ENCODE results near the gene SOX5.

The SOX5 gene

GRCh38 chr12:23670684-23671083, 278.8 kb downstream of the SOX5 start:
- H3K4me3 ChIP-seq (ENCODE audit: low read depth, low read length) = no peak overlapping the region
- TF ChIP-seq, protein P1, sequence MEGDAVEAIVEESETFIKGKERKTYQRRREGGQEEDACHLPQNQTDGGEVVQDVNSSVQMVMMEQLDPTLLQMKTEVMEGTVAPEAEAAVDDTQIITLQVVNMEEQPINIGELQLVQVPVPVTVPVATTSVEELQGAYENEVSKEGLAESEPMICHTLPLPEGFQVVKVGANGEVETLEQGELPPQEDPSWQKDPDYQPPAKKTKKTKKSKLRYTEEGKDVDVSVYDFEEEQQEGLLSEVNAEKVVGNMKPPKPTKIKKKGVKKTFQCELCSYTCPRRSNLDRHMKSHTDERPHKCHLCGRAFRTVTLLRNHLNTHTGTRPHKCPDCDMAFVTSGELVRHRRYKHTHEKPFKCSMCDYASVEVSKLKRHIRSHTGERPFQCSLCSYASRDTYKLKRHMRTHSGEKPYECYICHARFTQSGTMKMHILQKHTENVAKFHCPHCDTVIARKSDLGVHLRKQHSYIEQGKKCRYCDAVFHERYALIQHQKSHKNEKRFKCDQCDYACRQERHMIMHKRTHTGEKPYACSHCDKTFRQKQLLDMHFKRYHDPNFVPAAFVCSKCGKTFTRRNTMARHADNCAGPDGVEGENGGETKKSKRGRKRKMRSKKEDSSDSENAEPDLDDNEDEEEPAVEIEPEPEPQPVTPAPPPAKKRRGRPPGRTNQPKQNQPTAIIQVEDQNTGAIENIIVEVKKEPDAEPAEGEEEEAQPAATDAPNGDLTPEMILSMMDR (IDR thresholded peaks at IDR 0.05; ENCODE audit: low read depth, low read length, missing control alignments) = no peak
- no peak for DNase-seq (ENCODE audit: low read depth)

DNA sequence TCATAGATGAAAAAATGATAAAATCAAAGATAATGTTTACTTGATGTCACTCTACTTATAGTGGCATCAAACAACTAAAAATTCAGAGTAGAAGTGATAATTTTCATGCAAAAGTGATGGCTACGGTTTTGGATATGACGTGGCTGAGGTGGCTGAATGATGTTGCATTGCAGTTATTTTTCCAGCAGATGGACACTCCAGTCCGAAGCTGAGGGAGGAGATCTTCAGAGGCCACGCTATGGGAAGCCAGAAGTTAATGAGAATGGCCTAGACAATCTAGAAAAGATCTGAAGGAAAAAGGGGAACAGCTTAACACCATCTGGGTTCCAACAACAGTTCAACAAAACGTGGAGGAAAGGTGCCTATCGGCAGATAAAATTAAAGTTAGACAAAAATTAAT, 279.8 kb downstream of the SOX5 start:
- TF ChIP-seq, protein P1 (IDR thresholded peaks at IDR 0.05; ENCODE audit: low read depth, low read length, missing control alignments) = no peak

GRCh38 chr12:23666866-23667265, 282.6 kb downstream of the SOX5 start:
- H3K4me3 ChIP-seq (ENCODE audit: low read depth, low read length) = no peak overlapping the region
- TF ChIP-seq, protein P1 (IDR thresholded peaks at IDR 0.05; ENCODE audit: low read depth, low read length, missing control alignments) = no peak
- DNase-seq (ENCODE audit: low read depth) = no peak

More for the DNA sequence above, 279.8 kb downstream of the SOX5 start:
- no peak for DNase-seq (ENCODE audit: low read depth)
- H3K4me3 ChIP-seq (ENCODE audit: low read depth, low read length) = no peak overlapping the region

- no peak for DNase-seq (ENCODE audit: low read depth)
- TF ChIP-seq, protein P1 (IDR thresholded peaks at IDR 0.05; ENCODE audit: low read depth, low read length, missing control alignments) = no peak
- H3K4me3 ChIP-seq (ENCODE audit: low read depth, low read length) = no peak overlapping the region
Observed at GRCh38 chr12:23662966-23663365, 286.5 kb downstream of the SOX5 start.

DNA sequence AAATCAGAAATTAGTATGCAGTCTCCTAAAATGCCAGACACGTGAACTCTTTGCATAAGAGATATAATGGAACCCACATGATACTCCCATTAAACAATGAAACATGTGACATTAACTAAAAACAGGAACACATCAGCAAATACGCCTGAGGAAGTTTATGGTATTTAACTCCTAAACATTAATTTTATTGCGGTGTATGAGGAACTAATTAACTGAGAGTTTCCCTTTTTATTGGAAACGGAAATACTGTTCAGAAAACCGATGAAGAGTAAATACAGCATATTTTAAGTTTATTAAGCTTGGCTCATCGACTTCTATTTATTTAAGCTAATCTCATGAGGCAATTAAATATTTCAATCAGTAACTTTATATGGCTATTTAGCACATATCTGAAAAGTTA, 290.3 kb downstream of the SOX5 start:
- TF ChIP-seq, protein P1 (IDR thresholded peaks at IDR 0.05; ENCODE audit: low read depth, low read length, missing control alignments) = no peak
- H3K4me3 ChIP-seq (ENCODE audit: low read depth, low read length) = no peak overlapping the region
- DNase-seq (ENCODE audit: low read depth) = no peak

DNA sequence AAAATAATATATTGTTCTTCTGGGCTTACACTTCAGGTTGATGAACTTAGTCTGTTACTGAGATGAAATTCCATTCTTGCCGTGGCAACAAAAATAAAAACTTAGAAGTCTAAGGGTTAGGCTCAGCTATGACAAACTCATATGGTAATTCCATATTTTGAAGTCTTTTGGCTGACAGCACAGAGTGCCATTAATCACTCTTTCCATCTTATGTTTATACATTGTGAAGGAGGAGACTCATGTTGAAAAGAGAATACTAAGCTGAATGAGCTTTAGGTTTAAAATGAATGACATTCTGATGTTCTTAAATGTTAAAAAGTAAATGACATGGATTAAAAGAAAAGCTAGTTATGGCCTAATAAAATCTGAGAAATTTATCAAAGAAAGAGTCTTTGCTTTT, 291.9 kb downstream of the SOX5 start:
- no peak for DNase-seq (ENCODE audit: low read depth)
- H3K4me3 ChIP-seq (ENCODE audit: low read depth, low read length) = no peak overlapping the region
- TF ChIP-seq, protein P1 (IDR thresholded peaks at IDR 0.05; ENCODE audit: low read depth, low read length, missing control alignments) = no peak

DNA sequence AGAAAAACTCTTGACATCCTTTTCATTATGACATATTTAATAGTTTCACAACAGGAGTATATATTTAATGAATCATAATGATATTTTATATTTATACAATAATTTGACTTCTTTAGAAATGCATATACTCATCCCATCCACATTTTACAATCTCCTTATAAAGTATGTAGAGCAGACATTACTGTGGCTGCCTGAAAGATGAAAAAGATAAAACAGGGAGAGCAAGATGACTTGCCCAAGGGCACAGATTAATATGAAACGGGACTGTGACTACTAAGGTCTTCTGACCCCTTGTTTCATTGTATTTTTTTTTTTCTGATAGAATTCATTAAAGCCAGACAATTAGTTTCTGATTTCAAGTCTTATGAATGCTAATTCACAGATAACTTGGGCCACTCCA, 293.6 kb downstream of the SOX5 start:
- H3K4me3 ChIP-seq (ENCODE audit: low read depth, low read length) = no peak overlapping the region
- no peak for DNase-seq (ENCODE audit: low read depth)
- TF ChIP-seq, protein P1 (IDR thresholded peaks at IDR 0.05; ENCODE audit: low read depth, low read length, missing control alignments) = no peak

Data from GM12864 (cell line).